Activated T-cell treated with anti-CD3 and anti-CD28 coated beads, Interleukin-2, amount 50 U/mL, for 72 hours (primary cell): ENCODE data around the gene EPS8. TPM values are rescaled to one million over a fixed set of nuclear protein-coding genes. Genes with fewer than 3 reads are reported as not detected.

Experiments used
- ATAC-seq, 2 donors: fragments of 150-1000 bp; cut with Tn5 transposase; replicated peaks in 1 of 2; 2 replicates each; pipeline ENCODE4 v1.10.0; 2021; ENCODE audit warnings: moderate library complexity in 2 of 2, mild to moderate bottlenecking in 1 of 2
- DNase-seq, 2 donors: peaks; one replicate each; pipeline ENCODE4 v3.0.0; 2021 to 2022; ENCODE audit warnings: mixed read lengths in 1 of 2
- H3K27ac Mint-ChIP-seq: one replicate; pipeline ENCODE4 v1.8.0; 2022; ENCODE audit warnings: mild to moderate bottlenecking, moderate library complexity, mixed read lengths
- H3K27me3 Mint-ChIP-seq: one replicate; pipeline ENCODE4 v1.8.0; 2022; ENCODE audit warnings: low read depth, mixed read lengths
- H3K36me3 Mint-ChIP-seq, 2 donors: one replicate each; pipeline ENCODE4 v1.8.0; 2022; ENCODE audit warnings: mixed read lengths in 2 of 2, mild to moderate bottlenecking in 1 of 2; ENCODE audit not compliant: insufficient read depth in 2 of 2
- H3K4me1 Mint-ChIP-seq: one replicate; pipeline ENCODE4 v1.8.0; 2022; ENCODE audit warnings: low read depth, mixed read lengths
- H3K4me3 Mint-ChIP-seq, 2 donors: one replicate each; pipeline ENCODE4 v1.8.0; 2022; ENCODE audit warnings: mild to moderate bottlenecking in 2 of 2, mixed read lengths in 2 of 2, moderate library complexity in 2 of 2
- H3K9me3 Mint-ChIP-seq, 2 donors: one replicate each; pipeline ENCODE4 v1.8.0; 2022; ENCODE audit warnings: mixed read lengths in 2 of 2
- total RNA-seq, 2 donors: library from RNA; stranded (reverse); gene quantifications; one replicate each; pipeline ENCODE4 v1.2.3, GENCODE V29; 2022

EPS8 gene
- total RNA-seq, 2 donors from 2014 or later = 2.4 to 6.3 TPM

GRCh38 chr12:15679151-15679550, 110.0 kb downstream of the EPS8 start:
- no peaks in the 10 kb centered on the region for H3K36me3 Mint-ChIP-seq
- ATAC-seq (no peak), DNase-seq (no peak)
- no peaks in the 10 kb centered on the region for H3K4me1 Mint-ChIP-seq
- H3K27me3 Mint-ChIP-seq = peaks cover 9% of the 10 kb centered on the region
- H3K4me3 Mint-ChIP-seq = no peak overlapping the region
- H3K9me3 Mint-ChIP-seq = no peaks in the 10 kb centered on the region
- H3K27ac Mint-ChIP-seq = no peak overlapping the region

GRCh38 chr12:15677726-15678201, 111.4 kb downstream of the EPS8 start:
- H3K4me3 Mint-ChIP-seq = no peak overlapping the region
- H3K27me3 Mint-ChIP-seq = no peaks in the 10 kb centered on the region
- no peaks in the 10 kb centered on the region for H3K36me3 Mint-ChIP-seq
- H3K9me3 Mint-ChIP-seq = no peaks in the 10 kb centered on the region
- no peak for DNase-seq
- no peak overlapping the region for H3K27ac Mint-ChIP-seq
- ATAC-seq = no peak
- no peaks in the 10 kb centered on the region for H3K4me1 Mint-ChIP-seq

GRCh38 chr12:15677228-15677627, 112.0 kb downstream of the EPS8 start:
- Mint-ChIP-seq H3K4me3 (no peak overlapping the region), H3K27ac (no peak overlapping the region), H3K27me3 (no peaks in the 10 kb centered on the region), H3K9me3 (no peaks in the 10 kb centered on the region), H3K36me3 (no peaks in the 10 kb centered on the region), H3K4me1 (no peaks in the 10 kb centered on the region)
- ATAC-seq (no peak), DNase-seq (no peak)

GRCh38 chr12:15672671-15673270, 116.4 kb downstream of the EPS8 start:
- no peak overlapping the region for H3K27ac Mint-ChIP-seq

GRCh38 chr12:15670756-15671155, 118.4 kb downstream of the EPS8 start:
- Mint-ChIP-seq H3K9me3 (no peaks in the 10 kb centered on the region), H3K4me1 (no peaks in the 10 kb centered on the region), H3K4me3 (no peak overlapping the region), H3K36me3 (no peaks in the 10 kb centered on the region), H3K27me3 (peaks cover 5% of the 10 kb centered on the region), H3K27ac (no peak overlapping the region)
- ATAC-seq (no peak), DNase-seq (no peak)

More at GRCh38 chr12:15672671-15673270, 116.4 kb downstream of the EPS8 start:
- no peak overlapping the region for H3K4me3 Mint-ChIP-seq
- no peaks in the 10 kb centered on the region for H3K36me3 Mint-ChIP-seq
- H3K9me3 Mint-ChIP-seq = no peaks in the 10 kb centered on the region
- no peak for ATAC-seq
- H3K27me3 Mint-ChIP-seq = peaks cover 5% of the 10 kb centered on the region
- no peaks in the 10 kb centered on the region for H3K4me1 Mint-ChIP-seq
- DNase-seq = no peak

GRCh38 chr12:15669256-15669948, 119.8 kb downstream of the EPS8 start:
- no peak for ATAC-seq
- Mint-ChIP-seq H3K4me1 (no peaks in the 10 kb centered on the region), H3K27ac (no peak overlapping the region), H3K9me3 (no peaks in the 10 kb centered on the region), H3K4me3 (no peak overlapping the region), H3K27me3 (peaks cover 5% of the 10 kb centered on the region), H3K36me3 (no peaks in the 10 kb centered on the region)
- no peak for DNase-seq

GRCh38 chr12:15664491-15664890, 124.7 kb downstream of the EPS8 start:
- H3K4me1 Mint-ChIP-seq = no peaks in the 10 kb centered on the region
- no peak overlapping the region for H3K27ac Mint-ChIP-seq
- H3K9me3 Mint-ChIP-seq = no peaks in the 10 kb centered on the region
- H3K27me3 Mint-ChIP-seq = peaks cover 2% of the 10 kb centered on the region
- no peak overlapping the region for H3K4me3 Mint-ChIP-seq
- no peak for DNase-seq
- no peaks in the 10 kb centered on the region for H3K36me3 Mint-ChIP-seq
- no peak for ATAC-seq

GRCh38 chr12:15662983-15663659, 126.1 kb downstream of the EPS8 start:
- Mint-ChIP-seq H3K4me3 (no peak overlapping the region), H3K4me1 (no peaks in the 10 kb centered on the region), H3K27me3 (no peaks in the 10 kb centered on the region), H3K9me3 (no peaks in the 10 kb centered on the region), H3K36me3 (no peaks in the 10 kb centered on the region), H3K27ac (no peak overlapping the region)
- no peak for ATAC-seq
- DNase-seq = no peak

GRCh38 chr12:15662303-15662980, 126.7 kb downstream of the EPS8 start:
- H3K27ac Mint-ChIP-seq = no peak overlapping the region
- no peak for ATAC-seq
- no peaks in the 10 kb centered on the region for H3K27me3 Mint-ChIP-seq
- H3K4me3 Mint-ChIP-seq = no peak overlapping the region
- no peak for DNase-seq
- no peaks in the 10 kb centered on the region for H3K36me3 Mint-ChIP-seq
- no peaks in the 10 kb centered on the region for H3K9me3 Mint-ChIP-seq
- H3K4me1 Mint-ChIP-seq = no peaks in the 10 kb centered on the region

- DNase-seq (no peak), ATAC-seq (no peak)
Observed at GRCh38 chr12:15651371-15651770, 137.8 kb downstream of the EPS8 start.

GRCh38 chr12:15650399-15651128, 138.6 kb downstream of the EPS8 start:
- Mint-ChIP-seq H3K4me3 (no peak overlapping the region), H3K27me3 (no peaks in the 10 kb centered on the region), H3K36me3 (no peaks in the 10 kb centered on the region), H3K9me3 (no peaks in the 10 kb centered on the region), H3K4me1 (no peaks in the 10 kb centered on the region), H3K27ac (no peak overlapping the region)
- DNase-seq (no peak), ATAC-seq (no peak)

More at GRCh38 chr12:15651371-15651770, 137.8 kb downstream of the EPS8 start:
- no peaks in the 10 kb centered on the region for H3K9me3 Mint-ChIP-seq
- no peaks in the 10 kb centered on the region for H3K4me1 Mint-ChIP-seq
- H3K4me3 Mint-ChIP-seq = no peak overlapping the region
- H3K27me3 Mint-ChIP-seq = no peaks in the 10 kb centered on the region
- H3K36me3 Mint-ChIP-seq = no peaks in the 10 kb centered on the region
- H3K27ac Mint-ChIP-seq = no peak overlapping the region

GRCh38 chr12:15649347-15649746, 139.8 kb downstream of the EPS8 start:
- Mint-ChIP-seq H3K36me3 (no peaks in the 10 kb centered on the region), H3K4me3 (no peak overlapping the region), H3K9me3 (no peaks in the 10 kb centered on the region), H3K27me3 (no peaks in the 10 kb centered on the region), H3K4me1 (no peaks in the 10 kb centered on the region), H3K27ac (no peak overlapping the region)
- DNase-seq = no peak
- ATAC-seq = no peak
